GM12878 (cell line): ENCODE data around the gene CHAT. TPM values are rescaled to one million over a fixed set of nuclear protein-coding genes. Genes with fewer than 3 reads are reported as not detected.

Experiments
- ATAC-seq: fragments of 200-7000 bp; cut with Tn5 transposase; 3 replicates; pipeline ENCODE4 v1.9.1; 2020; ENCODE audit warnings: mild to moderate bottlenecking, moderate library complexity
- BruUV-seq: library from RNA; stranded (reverse); fragments of 400-500 nt; replicated peaks from 2 replicates; lab custom pipeline; 2021; lab: Mats Ljungman, UMichigan
- CTCF ChIA-PET: fragments of 300-600 bp; sonication (Branson Sonifier 250); formaldehyde crosslinking; extraction: SDS; loops from one replicate; lab custom pipeline; 2021; ENCODE audit warnings: inconsistent platforms; lab: Yijun Ruan, JAX
- POLR2A ChIA-PET: fragments of 350-600 bp; formaldehyde crosslinking; extraction: SDS; loops from one replicate; lab custom pipeline; 2021; ENCODE audit warnings: inconsistent platforms; lab: Charles Lee
- RAD21 ChIA-PET: fragments of 300-600 bp; sonication (Branson Sonifier 250); formaldehyde crosslinking; loops from one replicate; lab custom pipeline; 2023; ENCODE audit warnings: antibody characterized with exemption; ENCODE audit not compliant: unreplicated experiment; lab: Charles Lee
- SMC1A ChIA-PET: fragments of 300-600 bp; sonication (Branson Sonifier 250); formaldehyde crosslinking; loops from one replicate; lab custom pipeline; 2023; ENCODE audit not compliant: unreplicated experiment, uncharacterized antibody; lab: Charles Lee
- DNase-seq: peaks from one replicate; pipeline ENCODE4 v3.0.0-alpha.2; 2011; ENCODE audit warnings: low read depth, low spot score
- FAIRE-seq: peaks from 3 replicates; lab custom pipeline; 2011; peaks lifted over from hg19 to GRCh38; lab: Jason Lieb, UNC
- H2AFZ ChIP-seq: 2 replicates; pipeline ENCODE4 v1.6.0; 2011; ENCODE audit warnings: low read depth, low read length, control low read depth; ENCODE audit not compliant: control insufficient read depth
- H3K27ac ChIP-seq: 2 replicates; pipeline ENCODE4 v1.5.1; 2011; ENCODE audit warnings: control low read depth; ENCODE audit not compliant: control insufficient read depth, insufficient read depth
- H3K27me3 ChIP-seq, 2 experiments: replicated peaks in 1 of 2; 2 replicates each; pipeline versions ENCODE4 v1.6.0 to v1.6.1; 2011; ENCODE audit warnings: low read length in 1 of 2; ENCODE audit not compliant: control insufficient read depth in 2 of 2, insufficient read depth in 2 of 2
- H3K36me3 ChIP-seq, 2 experiments: 2 replicates each; pipeline ENCODE4 v1.5.1; 2011; ENCODE audit warnings: low read length in 1 of 2; ENCODE audit not compliant: control insufficient read depth in 2 of 2, insufficient read depth in 2 of 2
- H3K4me1 ChIP-seq: 2 replicates; pipeline ENCODE4 v1.6.1; 2011; ENCODE audit warnings: mild to moderate bottlenecking, low read length, moderate library complexity, mixed read lengths; ENCODE audit not compliant: control insufficient read depth, insufficient read depth
- H3K4me2 ChIP-seq: 2 replicates; pipeline ENCODE4 v1.6.0; 2011; ENCODE audit warnings: control low read depth; ENCODE audit not compliant: control insufficient read depth, insufficient read depth
- H3K4me3 ChIP-seq: fragments of 200-600 bp; sonication (generic); 2 replicates; pipeline ENCODE4 v1.5.1; 2016
- H3K79me2 ChIP-seq: 2 replicates; pipeline ENCODE4 v1.6.0; 2011; ENCODE audit warnings: low read length; ENCODE audit not compliant: control insufficient read depth, insufficient read depth
- H3K9ac ChIP-seq: 2 replicates; pipeline ENCODE4 v1.8.0; 2011; ENCODE audit warnings: low read length, control low read depth, mixed read lengths; ENCODE audit not compliant: control insufficient read depth, insufficient read depth
- H3K9me3 ChIP-seq: replicated peaks from 3 replicates; pipeline ENCODE4 v1.5.1; 2011; ENCODE audit warnings: mild to moderate bottlenecking, low read length; ENCODE audit not compliant: control insufficient read depth, insufficient read depth
- H4K20me1 ChIP-seq: 2 replicates; pipeline ENCODE4 v1.6.0; 2011; ENCODE audit not compliant: control insufficient read depth, insufficient read depth
- ATF2 ChIP-seq: IDR thresholded peaks from 2 replicates; pipeline ENCODE4 v1.6.1; 2012; ENCODE audit warnings: low read length, inconsistent platforms
- CHD4 ChIP-seq: fragments of 200-600 bp; sonication (generic); IDR thresholded peaks from 2 replicates; pipeline ENCODE4 v1.6.1; 2016; ENCODE audit warnings: mild to moderate bottlenecking
- EP300 ChIP-seq, 2 experiments: fragments of 150-350 bp in 1 of 2; IDR thresholded peaks; 2 replicates each; pipeline ENCODE4 v1.6.1; 2011 to 2012; ENCODE audit warnings: low read depth in 2 of 2, low read length in 2 of 2, borderline replicate concordance in 1 of 2, improper control_type of control experiment in 1 of 2, inconsistent platforms in 1 of 2; ENCODE audit not compliant: control insufficient read depth in 1 of 2
- HDAC2 ChIP-seq: fragments of 200-600 bp; sonication (generic); IDR thresholded peaks from 2 replicates; pipeline ENCODE4 v1.6.1; 2017
- IRF4 ChIP-seq: IDR thresholded peaks from 2 replicates; pipeline ENCODE4 v1.6.1; 2011; ENCODE audit warnings: low read depth, low read length
- IRF5 ChIP-seq: fragments of 450-650 bp; IDR thresholded peaks from 2 replicates; pipeline ENCODE4 v1.6.1; 2017; ENCODE audit warnings: borderline replicate concordance
- SIX5 ChIP-seq: IDR thresholded peaks from 2 replicates; pipeline ENCODE4 v1.6.1; 2011; ENCODE audit warnings: mild to moderate bottlenecking, low read depth, low read length, moderate library complexity; ENCODE audit not compliant: severe bottlenecking
- SMAD1 ChIP-seq: fragments of 450-650 bp; IDR thresholded peaks from 2 replicates; pipeline ENCODE4 v1.6.1; 2018; ENCODE audit warnings: mild to moderate bottlenecking, low read depth; ENCODE audit not compliant: partially characterized antibody
- WGBS: methylation state at CpG from one replicate; pipeline ENCODE4 v1.1.6; 2016; ENCODE audit warnings: low lambda C conversion rate; ENCODE audit not compliant: insufficient replicate concordance, insufficient coverage; ENCODE audit errors: missing lambda C conversion rate; 5-methylcytosine and 5-hydroxymethylcytosine counted together
- in situ Hi-C: fragments of 300-500 bp; cut with MboI; formaldehyde crosslinking; loops from 9 replicates; pipeline ENCODE4 v1.14.3; 2018; ENCODE audit warnings: mixed read lengths
- intact Hi-C: fragments of 100-400 bp; cut with micrococcal nuclease; formaldehyde crosslinking; loops from one replicate; pipeline ENCODE4 v1.14.2; 2022; ENCODE audit not compliant: unreplicated experiment
- polyA plus RNA-seq, 11 experiments: library from polyadenylated mRNA; depleted of rRNA in 4 of 11; unstranded in 6 of 11; stranded (reverse) in 5 of 11; fragments of >200 nt; fragmentation: Nextera tagmentation in 4 of 11; fragmentation: Illumina TruSeq in 1 of 11; extraction: Ambion mirVana in 4 of 11; extraction: Trizol in 1 of 11; gene quantifications; 1 replicate in 1 of 11; 2 replicates in 10 of 11; pipeline versions ENCODE4 v1.2.1 to v1.2.3, GENCODE V29; 2011 to 2016; ENCODE audit warnings: inconsistent platforms in 2 of 11, missing spikeins in 2 of 11, low read depth in 1 of 11
- total RNA-seq, 4 experiments: library from RNA; depleted of rRNA in 3 of 4; stranded (reverse); fragments of >200 nt in 3 of 4; fragmentation: Illumina TruSeq in 1 of 4; extraction: Trizol in 1 of 4; gene quantifications; 2 replicates each; pipeline versions ENCODE4 v1.2.1 to v1.2.3, GENCODE V29; 2013 to 2021
- TF ChIP-seq, protein P1 (sequence below): fragments of 150-350 bp; IDR thresholded peaks from 2 replicates; pipeline ENCODE4 v1.6.1; 2014; ENCODE audit warnings: mild to moderate bottlenecking, low read depth, low read length
- TF ChIP-seq, protein P2 (sequence below): fragments of 450-650 bp; IDR thresholded peaks from 2 replicates; pipeline ENCODE4 v1.6.1; 2016; ENCODE audit warnings: mild to moderate bottlenecking
- TF ChIP-seq, protein P3 (sequence below): IDR thresholded peaks from 2 replicates; pipeline ENCODE4 v1.6.1; 2012; ENCODE audit warnings: low read depth, low read length, improper control_type of control experiment

CHAT gene
- total and polyA plus RNA-seq, 10 of the 15 experiments (the other 5 are each of a cell fraction or from before 2014, with no cell fraction given), result not detected

DNA sequence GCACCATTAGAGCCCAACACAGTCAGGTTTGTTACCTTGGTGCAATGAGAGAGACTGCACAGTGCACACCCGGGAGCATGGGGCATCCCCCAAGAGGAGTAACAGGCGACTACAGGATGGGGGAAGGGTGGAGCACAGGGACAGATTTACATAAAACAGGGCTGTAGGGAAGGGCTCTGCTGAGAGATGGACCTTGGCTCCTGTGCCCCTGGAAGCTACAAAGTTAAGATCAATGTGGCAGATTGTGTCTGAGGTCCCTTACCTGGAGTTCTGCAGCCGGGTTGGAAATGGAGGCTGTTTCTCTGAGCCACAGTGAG lies 17.4 kb upstream of the CHAT start (continued):
- TF ChIP-seq ATF2 (no peak), IRF5 (no peak), SMAD1 (no peak), HDAC2 (no peak)

GRCh38 chr10:49596836-49597235 lies 17.0 kb upstream of the CHAT start:
- Histone ChIP-seq H4K20me1 (no peaks in the 10 kb centered on the region), H3K27me3 (no peaks in the 10 kb centered on the region; a peak in 1 of 4 replicates), H3K36me3 (no peaks in the 10 kb centered on the region), H3K4me2 (no peak overlapping the region), H2AFZ (no peak overlapping the region), H3K27ac (no peak overlapping the region), H3K9ac (no peak overlapping the region), H3K9me3 (no peaks in the 10 kb centered on the region)
- WGBS, result 0% methylated on average over 3 of the region's 3 CpGs
- no TSS peak for BruUV-seq
- ChIA-PET RAD21 (interaction anchor here (1.1 kb wide), 1 partner anchor 58 kb away, joined by 3 read pairs; the partner anchor contains the start of gene ERCC6), SMC1A (no interaction called here), POLR2A (no interaction called here)
- ATAC-seq (no peak), FAIRE-seq (no peak), DNase-seq (no peak)
- TF ChIP-seq CHD4 (no peak), IRF4 (no peak), EP300 (IDR thresholded peaks at IDR 0.05; ENCODE audit: borderline replicate concordance in 1 of 2, control insufficient read depth in 1 of 2, low read depth in 2 of 2, low read length in 2 of 2) (no peak), SIX5 (no peak)
- TF ChIP-seq, protein P1, sequence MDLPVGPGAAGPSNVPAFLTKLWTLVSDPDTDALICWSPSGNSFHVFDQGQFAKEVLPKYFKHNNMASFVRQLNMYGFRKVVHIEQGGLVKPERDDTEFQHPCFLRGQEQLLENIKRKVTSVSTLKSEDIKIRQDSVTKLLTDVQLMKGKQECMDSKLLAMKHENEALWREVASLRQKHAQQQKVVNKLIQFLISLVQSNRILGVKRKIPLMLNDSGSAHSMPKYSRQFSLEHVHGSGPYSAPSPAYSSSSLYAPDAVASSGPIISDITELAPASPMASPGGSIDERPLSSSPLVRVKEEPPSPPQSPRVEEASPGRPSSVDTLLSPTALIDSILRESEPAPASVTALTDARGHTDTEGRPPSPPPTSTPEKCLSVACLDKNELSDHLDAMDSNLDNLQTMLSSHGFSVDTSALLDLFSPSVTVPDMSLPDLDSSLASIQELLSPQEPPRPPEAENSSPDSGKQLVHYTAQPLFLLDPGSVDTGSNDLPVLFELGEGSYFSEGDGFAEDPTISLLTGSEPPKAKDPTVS, result no peak
- TF ChIP-seq, protein P2, sequence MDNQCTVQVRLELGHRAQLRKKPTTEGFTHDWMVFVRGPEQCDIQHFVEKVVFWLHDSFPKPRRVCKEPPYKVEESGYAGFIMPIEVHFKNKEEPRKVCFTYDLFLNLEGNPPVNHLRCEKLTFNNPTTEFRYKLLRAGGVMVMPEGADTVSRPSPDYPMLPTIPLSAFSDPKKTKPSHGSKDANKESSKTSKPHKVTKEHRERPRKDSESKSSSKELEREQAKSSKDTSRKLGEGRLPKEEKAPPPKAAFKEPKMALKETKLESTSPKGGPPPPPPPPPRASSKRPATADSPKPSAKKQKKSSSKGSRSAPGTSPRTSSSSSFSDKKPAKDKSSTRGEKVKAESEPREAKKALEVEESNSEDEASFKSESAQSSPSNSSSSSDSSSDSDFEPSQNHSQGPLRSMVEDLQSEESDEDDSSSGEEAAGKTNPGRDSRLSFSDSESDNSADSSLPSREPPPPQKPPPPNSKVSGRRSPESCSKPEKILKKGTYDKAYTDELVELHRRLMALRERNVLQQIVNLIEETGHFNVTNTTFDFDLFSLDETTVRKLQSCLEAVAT, result no peak
- TF ChIP-seq, protein P3, sequence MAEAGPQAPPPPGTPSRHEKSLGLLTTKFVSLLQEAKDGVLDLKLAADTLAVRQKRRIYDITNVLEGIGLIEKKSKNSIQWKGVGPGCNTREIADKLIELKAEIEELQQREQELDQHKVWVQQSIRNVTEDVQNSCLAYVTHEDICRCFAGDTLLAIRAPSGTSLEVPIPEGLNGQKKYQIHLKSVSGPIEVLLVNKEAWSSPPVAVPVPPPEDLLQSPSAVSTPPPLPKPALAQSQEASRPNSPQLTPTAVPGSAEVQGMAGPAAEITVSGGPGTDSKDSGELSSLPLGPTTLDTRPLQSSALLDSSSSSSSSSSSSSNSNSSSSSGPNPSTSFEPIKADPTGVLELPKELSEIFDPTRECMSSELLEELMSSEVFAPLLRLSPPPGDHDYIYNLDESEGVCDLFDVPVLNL, result no peak
- TF ChIP-seq, all 136 proteins: peak for 0
- in situ Hi-C loops (loop anchor here (5.0 to 10.0 kb wide), 2 partner anchors 328 to 620 kb away; no protein-coding TSS in a partner anchor), intact Hi-C loops (no loop called here)
- Histone ChIP-seq H3K79me2 (no peaks in the 10 kb centered on the region), H3K4me3 (no peak overlapping the region), H3K4me1 (no peaks in the 10 kb centered on the region)
- CTCF ChIA-PET, result interaction anchor here (0.6 to 1.3 kb wide), 2 partner anchors 211 to 684 kb away, joined by 3 to 4 read pairs; no protein-coding TSS in a partner anchor
